Nephron (organoid): ENCODE results near the gene ARPIN.

Experiments used
- H3K27ac Mint-ChIP-seq, 3 experiments: 2 replicates each; pipeline ENCODE4 v1.8.0; 2020; ENCODE audit warnings: mixed read lengths in 3 of 3, mild to moderate bottlenecking in 2 of 3, moderate library complexity in 1 of 3
- H3K27me3 Mint-ChIP-seq: 2 replicates; pipeline ENCODE4 v1.8.0; 2021; ENCODE audit warnings: low read depth, mild to moderate bottlenecking, moderate library complexity, mixed read lengths
- H3K36me3 Mint-ChIP-seq: 2 replicates; pipeline ENCODE4 v1.8.0; 2020; ENCODE audit warnings: low read depth, mixed read lengths
- H3K4me1 Mint-ChIP-seq: 2 replicates; pipeline ENCODE4 v1.8.0; 2020; ENCODE audit warnings: mixed read lengths
- H3K4me3 Mint-ChIP-seq, 3 experiments: 2 replicates each; pipeline ENCODE4 v1.8.0; 2020; ENCODE audit warnings: mild to moderate bottlenecking in 3 of 3, mixed read lengths in 3 of 3, moderate library complexity in 2 of 3
- H3K9me3 Mint-ChIP-seq: 2 replicates; pipeline ENCODE4 v1.8.0; 2020; ENCODE audit warnings: mixed read lengths
- CTCF ChIP-seq, 3 experiments: fragments of 200-600 bp; sonication (generic); IDR thresholded peaks; one replicate each; pipeline ENCODE4 v1.5.0; 2021; ENCODE audit warnings: antibody characterized with exemption in 3 of 3; ENCODE audit not compliant: unreplicated experiment in 3 of 3

The ARPIN gene

GRCh38 chr15:89851673-89852341 is 60.9 kb downstream of the ARPIN start:
- Mint-ChIP-seq H3K4me1 (no peaks in the 10 kb centered on the region), H3K27ac (peak overlapping the region in 1 of 3 experiments; percentile 82), H3K4me3 (no peak overlapping the region), H3K36me3 (peaks cover 64% of the 10 kb centered on the region), H3K9me3 (peaks cover 7% of the 10 kb centered on the region), H3K27me3 (no peaks in the 10 kb centered on the region)
- TF ChIP-seq CTCF (IDR thresholded peaks at IDR 0.05; ENCODE audit: unreplicated experiment in 3 of 3) = no peak

GRCh38 chr15:89848970-89849292 is 63.8 kb downstream of the ARPIN start:
- peaks cover 65% of the 10 kb centered on the region for H3K36me3 Mint-ChIP-seq
- H3K4me3 Mint-ChIP-seq = no peak overlapping the region
- no peaks in the 10 kb centered on the region for H3K27me3 Mint-ChIP-seq
- no peaks in the 10 kb centered on the region for H3K4me1 Mint-ChIP-seq
- H3K27ac Mint-ChIP-seq = peak overlapping the region in 1 of 3 experiments; percentile 35
- H3K9me3 Mint-ChIP-seq = peaks cover 5% of the 10 kb centered on the region
- no peak for TF ChIP-seq CTCF (IDR thresholded peaks at IDR 0.05; ENCODE audit: unreplicated experiment in 3 of 3)

- H3K36me3 Mint-ChIP-seq = peaks cover 54% of the 10 kb centered on the region
Measured at GRCh38 chr15:89847101-89847500, 65.7 kb downstream of the ARPIN start.

GRCh38 chr15:89845305-89845893 is 67.4 kb downstream of the ARPIN start:
- Mint-ChIP-seq H3K9me3 (no peaks in the 10 kb centered on the region), H3K4me1 (no peaks in the 10 kb centered on the region), H3K27ac (peak overlapping the region; percentile 41 to 74 (median 47)), H3K27me3 (no peaks in the 10 kb centered on the region), H3K4me3 (no peak overlapping the region), H3K36me3 (peaks cover 47% of the 10 kb centered on the region)
- no peak for TF ChIP-seq CTCF (IDR thresholded peaks at IDR 0.05; ENCODE audit: unreplicated experiment in 3 of 3)

More at GRCh38 chr15:89847101-89847500, 65.7 kb downstream of the ARPIN start:
- no peaks in the 10 kb centered on the region for H3K9me3 Mint-ChIP-seq
- no peak for TF ChIP-seq CTCF (IDR thresholded peaks at IDR 0.05; ENCODE audit: unreplicated experiment in 3 of 3)
- H3K27ac Mint-ChIP-seq = no peak overlapping the region
- no peak overlapping the region for H3K4me3 Mint-ChIP-seq
- H3K4me1 Mint-ChIP-seq = no peaks in the 10 kb centered on the region
- no peaks in the 10 kb centered on the region for H3K27me3 Mint-ChIP-seq
